Measurements from ENCODE around the gene ZCRB1.

Gene ZCRB1

GRCh38 chr12:42288544-42288943 lies 37.4 kb downstream of the ZCRB1 start:
- TF ChIP-seq ZNF565 (CRISPR knock-in tag; conservative IDR thresholded peaks at IDR 0.05; ENCODE audit: low read depth) (no peak), CSRNP3 (CRISPR knock-in tag; IDR thresholded peaks at IDR 0.05) (no peak), ZC3H10 (CRISPR knock-in tag; IDR thresholded peaks at IDR 0.05) (no peak), TOX (CRISPR knock-in tag; IDR thresholded peaks at IDR 0.05; ENCODE audit: borderline replicate concordance) (no peak), CREB5 (CRISPR knock-in tag; IDR thresholded peaks at IDR 0.05; ENCODE audit: low read depth) (no peak), ZFP30 (CRISPR knock-in tag; IDR thresholded peaks at IDR 0.05) (no peak), BACH2 (CRISPR knock-in tag; IDR thresholded peaks at IDR 0.05; ENCODE audit: borderline replicate concordance) (no peak), ZNF8 (CRISPR knock-in tag; IDR thresholded peaks at IDR 0.05) (no peak), PPARA (CRISPR knock-in tag; IDR thresholded peaks at IDR 0.05; ENCODE audit: borderline replicate concordance) (no peak), ISL1 (CRISPR knock-in tag; IDR thresholded peaks at IDR 0.05) (no peak), POU6F1 (CRISPR knock-in tag; IDR thresholded peaks at IDR 0.05; ENCODE audit: borderline replicate concordance, low read depth) (no peak), PATZ1 (CRISPR knock-in tag; IDR thresholded peaks at IDR 0.05; ENCODE audit: borderline replicate concordance) (no peak)
- no peak for ATAC-seq

GRCh38 chr12:42286741-42287140 lies 39.2 kb downstream of the ZCRB1 start:
- no peak for TF ChIP-seq ZNF70 (CRISPR knock-in tag; IDR thresholded peaks at IDR 0.05)
- no peak for TF ChIP-seq BACH2 (CRISPR knock-in tag; IDR thresholded peaks at IDR 0.05; ENCODE audit: borderline replicate concordance)
- no peak for ATAC-seq

GRCh38 chr12:42285431-42285830 lies 40.5 kb downstream of the ZCRB1 start:
- ATAC-seq, result no peak; the same call in 2 of the 3 replicates
- no peak for TF ChIP-seq TCF4 (CRISPR knock-in tag; IDR thresholded peaks at IDR 0.05; ENCODE audit: borderline replicate concordance)
- TF ChIP-seq BACH2 (CRISPR knock-in tag; IDR thresholded peaks at IDR 0.05; ENCODE audit: borderline replicate concordance), result no peak
- TF ChIP-seq ZC3H10 (CRISPR knock-in tag; IDR thresholded peaks at IDR 0.05), result no peak
- TF ChIP-seq CREB5 (CRISPR knock-in tag; IDR thresholded peaks at IDR 0.05; ENCODE audit: low read depth), result no peak
- no peak for TF ChIP-seq CSRNP3 (CRISPR knock-in tag; IDR thresholded peaks at IDR 0.05)
- TF ChIP-seq PATZ1 (CRISPR knock-in tag; IDR thresholded peaks at IDR 0.05; ENCODE audit: borderline replicate concordance), result no peak
- TF ChIP-seq CSDC2 (CRISPR knock-in tag; IDR thresholded peaks at IDR 0.05), result no peak
- no peak for TF ChIP-seq ISL1 (CRISPR knock-in tag; IDR thresholded peaks at IDR 0.05)
- TF ChIP-seq TSHZ2 (CRISPR knock-in tag; IDR thresholded peaks at IDR 0.05), result no peak
- no peak for TF ChIP-seq POU6F1 (CRISPR knock-in tag; IDR thresholded peaks at IDR 0.05; ENCODE audit: borderline replicate concordance, low read depth)
